NCI-H345 (cell line): ENCODE measurements around the gene CHRNA1.
A peak's percentile ranks its signal among the peaks of the same experiment; 100 is the strongest.

ENCODE experiments used
- DNase-seq: peaks from one replicate; lab custom pipeline; 2025; lab: John Stamatoyannopoulos, UW

The CHRNA1 gene

DNA sequence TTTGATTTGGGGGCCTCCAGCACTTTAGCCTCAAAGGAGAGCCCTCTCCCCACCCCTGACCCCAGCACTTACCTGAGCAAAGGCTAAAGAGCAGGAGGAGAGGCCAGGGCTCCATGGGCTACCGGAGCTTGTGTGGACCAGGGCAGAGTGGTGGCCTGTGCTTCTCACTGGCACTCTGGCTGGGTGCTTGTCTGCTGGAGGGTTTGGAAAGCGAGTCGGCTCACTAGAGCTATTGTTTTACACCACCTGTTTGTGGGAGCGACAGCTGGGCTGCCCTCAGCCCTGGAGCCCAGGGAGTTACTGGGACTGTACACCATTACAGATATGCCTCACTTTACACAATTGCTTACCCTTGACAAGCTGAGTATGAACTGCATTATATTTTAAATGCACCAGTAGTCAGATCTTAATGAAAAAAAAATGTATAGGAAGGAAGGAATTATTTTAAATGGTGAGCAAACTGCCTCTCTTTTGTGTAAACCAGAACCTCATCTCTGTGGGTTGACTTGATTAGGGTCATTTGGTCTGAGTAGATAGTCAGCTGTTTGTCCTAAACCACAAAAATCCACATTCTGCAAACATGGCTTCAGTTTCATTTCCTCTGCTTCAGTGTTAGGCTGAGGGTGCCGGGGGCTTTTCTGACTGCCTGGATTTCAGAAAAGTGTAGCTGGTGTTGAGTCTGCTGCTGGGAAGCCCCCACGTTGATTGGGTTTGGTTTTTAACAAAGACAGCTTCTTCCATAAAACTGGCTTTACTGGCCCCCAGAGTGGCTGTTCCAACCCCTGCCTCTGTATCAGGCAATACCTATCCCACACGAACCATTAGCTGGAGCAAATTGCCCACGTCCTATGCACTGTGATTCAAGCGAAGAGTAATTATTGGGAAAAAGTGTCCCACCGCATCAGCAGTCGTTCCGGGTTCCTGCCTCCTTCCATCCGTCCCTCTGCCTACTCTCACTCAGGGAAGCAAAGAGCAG is at the start of gene CHRNA1:
Gene CHRNA1, minus strand, starts transcription at position 193 of the 976 bp plus-strand sequence. Its CDS starts 78 bp downstream, at position 115.
- DNase-seq = peak; percentile 78

DNA sequence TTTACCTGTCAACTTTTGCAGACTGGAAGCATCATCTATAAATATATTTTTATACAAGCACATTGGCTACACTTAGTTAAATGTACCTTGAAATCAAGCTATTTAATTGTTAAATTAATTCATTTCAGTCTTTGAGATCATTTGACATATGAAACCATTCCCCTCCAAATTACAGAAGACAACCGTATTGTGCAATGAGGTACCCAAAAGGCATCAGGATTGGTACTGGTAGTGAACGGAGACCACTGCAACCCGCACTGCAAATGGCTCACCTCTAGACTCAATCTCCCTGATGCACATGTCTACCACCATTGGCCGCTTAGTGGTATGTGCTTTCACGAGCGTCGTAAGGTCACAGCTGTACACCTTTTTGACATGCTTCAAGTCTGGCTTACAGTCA is 47.8 kb upstream of the CHRNA1 start:
- no peak for DNase-seq

DNA sequence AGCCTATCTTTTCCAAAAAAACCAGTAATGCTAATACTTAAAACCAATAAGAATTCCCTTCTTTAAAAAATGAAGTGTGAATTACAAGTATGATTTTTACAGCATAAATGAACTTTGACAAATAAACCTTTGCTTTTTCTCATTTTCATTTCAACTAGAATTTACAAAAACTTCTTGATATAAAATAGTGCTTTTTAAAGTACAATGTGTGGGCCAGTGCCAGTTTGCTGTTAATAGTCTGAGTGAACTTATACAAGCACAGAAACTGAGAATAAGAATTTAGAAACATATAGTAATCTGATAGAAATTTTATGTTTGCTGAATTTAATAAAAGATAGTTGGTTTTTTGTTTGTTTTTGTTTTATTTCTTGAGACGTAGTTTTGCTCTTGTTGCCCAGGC is 43.7 kb upstream of the CHRNA1 start:
- no peak for DNase-seq

DNA sequence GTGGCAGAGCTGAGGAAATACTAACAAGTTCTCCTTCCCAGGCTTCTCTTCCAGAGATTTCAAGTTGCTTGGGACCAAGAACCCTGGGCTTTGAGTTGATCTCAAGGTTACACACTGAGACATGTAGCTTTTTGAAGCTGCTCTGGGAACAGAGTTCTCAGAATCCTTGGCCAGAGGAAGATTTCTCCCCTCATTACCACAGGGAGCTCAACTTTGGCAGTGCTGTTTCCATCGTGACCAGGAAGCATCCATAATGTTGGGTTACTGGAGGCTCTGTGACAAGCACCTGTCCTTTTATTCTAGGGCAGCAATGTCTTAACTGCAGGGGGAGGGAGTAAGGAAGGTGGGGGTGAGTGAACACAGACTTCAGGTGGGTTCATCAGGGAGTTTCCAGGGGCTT is 41.5 kb upstream of the CHRNA1 start:
- no peak for DNase-seq

DNA sequence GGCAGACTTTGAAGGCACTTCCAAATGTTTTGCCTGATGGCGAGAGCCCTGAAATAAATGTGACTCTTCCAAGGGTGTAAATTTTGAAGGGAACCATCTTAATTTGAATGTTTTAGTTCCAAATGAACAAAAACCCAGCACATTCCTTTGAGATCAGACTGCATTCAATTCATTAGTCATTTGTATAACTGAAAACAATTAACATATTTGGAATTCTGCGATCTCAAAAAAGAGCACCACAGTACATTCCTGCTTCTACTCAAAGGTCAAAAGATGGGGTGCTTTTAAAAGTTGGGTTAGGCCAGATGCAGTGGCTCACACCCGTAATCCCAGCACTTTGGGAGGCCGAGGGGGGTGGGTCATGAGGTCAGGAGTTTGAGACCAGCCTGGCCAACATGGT is 38.2 kb upstream of the CHRNA1 start:
- no peak for DNase-seq

DNA sequence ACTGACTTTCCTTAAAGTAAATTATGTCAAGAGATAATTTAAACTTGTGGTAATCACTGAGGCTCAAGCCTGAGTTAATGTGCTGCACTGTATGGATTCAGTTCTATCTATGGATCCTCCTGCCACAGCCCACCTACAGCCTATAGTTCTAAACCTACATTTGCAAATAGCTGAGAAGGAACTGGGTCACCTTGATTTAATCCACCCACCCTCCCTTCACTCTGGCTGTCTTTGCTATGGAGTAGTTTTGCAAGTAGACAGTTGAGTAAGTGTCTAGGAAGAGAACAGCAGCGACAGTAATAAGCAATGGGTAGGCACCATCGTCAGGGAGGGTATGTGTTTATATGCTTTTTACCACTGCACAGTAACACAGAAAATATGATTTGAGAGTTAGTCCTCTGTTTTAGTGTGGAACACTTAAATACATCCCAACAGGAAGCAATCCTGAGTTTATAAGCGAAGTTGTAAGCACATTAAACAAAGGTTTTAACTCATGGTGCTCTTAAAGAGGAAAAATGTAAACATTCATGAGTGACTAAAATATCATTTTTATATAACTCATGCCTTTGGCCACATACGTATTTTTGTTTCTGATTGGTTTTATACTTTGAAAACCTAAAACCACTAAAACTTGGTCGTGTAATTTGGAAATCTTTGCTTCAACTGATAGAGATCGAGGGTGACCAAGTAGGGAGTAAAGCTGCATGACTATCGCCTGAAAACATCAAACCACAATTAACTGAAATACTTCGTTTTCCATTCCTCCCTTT is 36.3 kb upstream of the CHRNA1 start:
- no peak for DNase-seq

DNA sequence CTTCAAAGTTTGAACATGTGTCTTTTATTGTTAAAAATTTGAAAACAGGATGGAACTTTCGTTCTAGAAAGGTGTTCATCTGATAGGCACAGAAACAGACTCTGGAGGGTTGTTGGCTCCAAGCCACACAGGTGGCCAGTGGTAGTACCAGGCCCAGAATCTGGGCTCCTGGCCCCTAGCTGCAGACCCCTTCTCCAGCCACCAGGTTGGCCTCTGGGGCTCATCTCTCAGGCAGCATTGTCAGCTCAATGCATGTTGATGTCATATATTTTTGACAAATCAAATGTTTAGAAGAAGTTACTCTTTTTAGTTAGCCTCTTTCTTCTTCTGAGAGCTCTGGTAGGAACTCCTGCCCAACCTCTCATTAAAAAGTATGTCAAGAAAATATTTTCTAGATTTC is 34.5 kb upstream of the CHRNA1 start:
- no peak for DNase-seq

DNA sequence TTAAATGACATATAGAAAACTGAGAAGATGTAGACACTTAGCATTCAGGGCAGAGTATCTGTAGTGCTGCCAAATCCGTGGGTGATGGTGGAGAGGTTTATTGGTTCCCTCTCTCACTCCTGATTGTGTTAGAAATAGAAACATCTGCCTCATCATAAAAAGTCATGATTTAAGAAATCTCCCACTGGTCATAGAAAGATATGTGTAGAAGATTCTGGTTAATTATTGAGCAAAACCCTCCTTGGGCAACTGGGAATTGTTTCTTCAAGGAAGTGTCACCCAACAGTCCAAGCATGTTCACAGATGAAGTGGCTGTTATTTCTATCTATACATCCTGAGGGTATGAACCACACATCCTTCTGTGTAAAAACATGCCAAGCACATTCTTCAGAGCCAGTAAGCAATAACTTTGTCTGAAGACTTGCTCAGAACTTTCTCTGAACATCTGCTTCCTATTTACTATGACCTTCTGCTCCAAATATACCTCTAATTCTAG is 33.6 kb upstream of the CHRNA1 start:
- DNase-seq = no peak

DNA sequence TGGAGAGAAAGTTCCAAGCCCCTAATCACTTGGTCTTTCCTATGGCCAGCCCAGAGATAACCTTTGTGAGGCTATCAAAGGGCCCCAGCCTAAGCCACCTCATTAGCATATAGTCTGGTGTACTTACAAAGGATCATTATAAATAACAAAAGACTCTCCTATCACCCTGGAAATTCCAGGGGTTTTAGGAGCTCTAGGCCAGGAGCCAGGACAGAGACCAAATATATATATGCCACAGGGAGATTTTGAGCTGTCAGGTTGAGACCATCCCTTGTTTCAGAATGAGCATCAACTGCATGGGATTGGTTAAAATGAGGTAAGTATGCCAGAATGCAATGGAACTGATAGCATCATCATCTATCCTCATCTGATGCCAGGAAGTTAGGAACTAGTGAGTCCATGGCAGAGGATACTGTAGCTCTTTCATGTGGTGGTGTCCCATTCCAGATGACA is 32.1 kb upstream of the CHRNA1 start:
- DNase-seq = no peak

DNA sequence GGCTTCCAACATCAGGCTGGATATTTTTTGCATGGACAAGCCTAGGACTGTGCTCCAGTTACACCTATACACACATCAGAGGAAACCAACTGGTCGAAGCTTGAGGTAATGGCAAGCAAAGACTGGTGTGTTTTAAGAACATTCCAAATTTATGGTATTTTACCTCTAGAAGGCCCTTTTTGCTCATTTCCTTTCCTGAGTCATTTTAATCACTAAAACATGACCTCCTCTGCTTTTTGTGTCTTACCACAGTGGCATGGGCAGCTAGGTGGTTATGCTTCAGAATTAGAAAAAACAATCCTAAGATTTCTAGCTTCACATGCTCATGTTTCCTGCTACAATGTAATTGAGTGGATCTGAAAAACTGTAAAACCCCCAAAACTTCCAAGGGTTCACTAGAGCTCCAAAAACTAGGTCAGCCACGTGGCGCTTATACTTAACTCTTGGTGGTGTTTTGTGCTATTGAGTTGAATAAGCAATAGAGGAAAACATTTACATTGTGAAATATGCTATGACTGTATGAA is 30.6 kb upstream of the CHRNA1 start:
- DNase-seq = no peak

DNA sequence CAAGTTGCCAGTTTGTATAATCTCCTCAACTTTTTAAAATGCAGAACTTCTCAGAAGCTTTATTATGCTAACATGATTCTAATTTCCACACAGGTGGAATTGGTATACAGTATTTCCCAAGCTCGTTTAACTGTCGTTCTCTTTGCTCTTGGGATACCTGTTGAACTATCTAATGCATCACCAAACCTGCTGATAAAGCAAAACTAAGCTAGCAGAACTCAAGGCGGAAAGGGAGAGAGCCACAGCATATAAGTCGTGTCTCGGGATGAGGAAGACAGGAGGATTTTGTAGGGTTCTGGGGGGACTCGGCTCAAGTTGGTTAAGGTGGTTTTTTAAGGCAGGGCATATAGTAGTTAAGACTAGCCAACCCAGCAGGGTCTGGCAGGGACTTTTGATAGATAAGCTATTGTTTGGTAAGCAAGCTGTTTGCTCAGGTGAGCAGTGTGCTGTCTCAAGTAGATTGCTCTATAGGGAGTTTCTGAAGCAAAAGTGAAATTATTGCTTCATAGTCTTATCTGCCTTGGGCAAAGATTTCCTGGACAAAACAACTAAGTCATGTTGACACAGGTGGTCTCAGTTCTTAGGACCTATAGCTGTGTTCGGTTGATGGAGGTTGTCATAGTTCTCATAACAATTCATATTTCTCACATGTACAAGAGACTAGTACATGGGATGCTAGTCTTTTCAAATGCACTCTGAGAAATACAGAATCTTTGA is 28.2 kb upstream of the CHRNA1 start:
- DNase-seq = no peak

DNA sequence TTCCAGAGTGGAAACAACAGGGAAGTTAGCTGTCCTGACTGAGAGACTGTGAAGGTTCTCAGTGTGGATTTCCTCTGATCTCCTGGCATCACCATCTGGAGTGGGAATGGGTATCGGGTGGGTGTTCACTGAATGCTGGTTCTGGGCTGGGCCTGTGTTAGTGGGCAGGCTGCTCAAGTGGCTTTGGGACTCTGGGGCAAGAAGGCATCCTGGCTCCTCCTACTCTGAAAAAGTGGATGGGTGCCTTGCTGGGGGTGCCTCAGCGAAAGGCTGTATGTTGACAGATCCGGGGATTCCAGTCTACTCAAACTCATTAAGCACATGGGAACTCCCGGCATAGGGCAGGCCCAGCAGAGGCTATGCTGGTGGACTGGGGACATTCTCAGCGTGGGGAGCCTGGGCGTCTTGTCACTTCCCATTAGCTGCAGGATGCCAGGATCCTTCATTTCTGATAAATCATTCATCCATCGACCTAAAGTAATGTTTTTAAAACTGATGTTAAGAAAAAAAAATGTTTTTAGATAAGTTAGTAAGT is 27.5 kb upstream of the CHRNA1 start:
- DNase-seq = no peak

DNA sequence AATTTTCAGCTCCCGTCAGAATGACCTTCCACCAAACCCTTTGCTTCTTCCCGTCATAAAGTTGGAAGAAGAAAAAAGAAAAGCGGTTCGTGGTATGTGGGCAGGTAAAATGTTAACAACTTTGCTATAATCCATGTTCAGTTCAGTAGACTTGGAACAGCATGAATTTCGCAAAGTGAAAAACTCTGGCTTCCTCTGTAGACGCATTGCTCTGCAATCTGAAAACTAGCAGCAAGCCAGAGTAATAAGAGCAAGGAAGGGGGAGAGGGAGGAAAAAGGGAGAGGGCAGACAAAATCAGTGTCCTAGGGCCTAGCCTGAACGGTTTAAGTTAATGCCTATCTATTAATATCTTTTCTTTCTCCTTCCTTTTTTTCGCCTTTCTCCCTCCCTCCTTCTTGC is 26.7 kb upstream of the CHRNA1 start:
- DNase-seq = no peak

DNA sequence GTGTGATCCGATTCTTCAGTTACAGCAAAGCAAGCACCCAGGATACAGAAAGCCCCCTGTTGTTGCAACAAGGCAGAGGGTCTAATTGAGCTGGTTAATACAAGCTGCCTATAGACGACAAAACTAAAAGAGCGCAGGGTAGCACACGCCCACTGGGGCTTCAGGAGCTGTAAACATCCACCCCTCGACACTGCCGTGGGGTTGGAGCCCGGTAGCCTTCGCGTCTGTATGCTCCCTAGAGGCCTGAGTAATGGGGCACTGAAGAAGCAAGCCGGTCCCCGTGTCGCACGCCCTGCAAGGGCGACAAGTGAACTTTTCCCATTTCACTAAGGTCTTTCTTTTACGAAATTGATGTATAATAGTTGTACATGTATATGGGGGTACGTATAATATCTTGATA is 24.7 kb upstream of the CHRNA1 start:
- DNase-seq = no peak

DNA sequence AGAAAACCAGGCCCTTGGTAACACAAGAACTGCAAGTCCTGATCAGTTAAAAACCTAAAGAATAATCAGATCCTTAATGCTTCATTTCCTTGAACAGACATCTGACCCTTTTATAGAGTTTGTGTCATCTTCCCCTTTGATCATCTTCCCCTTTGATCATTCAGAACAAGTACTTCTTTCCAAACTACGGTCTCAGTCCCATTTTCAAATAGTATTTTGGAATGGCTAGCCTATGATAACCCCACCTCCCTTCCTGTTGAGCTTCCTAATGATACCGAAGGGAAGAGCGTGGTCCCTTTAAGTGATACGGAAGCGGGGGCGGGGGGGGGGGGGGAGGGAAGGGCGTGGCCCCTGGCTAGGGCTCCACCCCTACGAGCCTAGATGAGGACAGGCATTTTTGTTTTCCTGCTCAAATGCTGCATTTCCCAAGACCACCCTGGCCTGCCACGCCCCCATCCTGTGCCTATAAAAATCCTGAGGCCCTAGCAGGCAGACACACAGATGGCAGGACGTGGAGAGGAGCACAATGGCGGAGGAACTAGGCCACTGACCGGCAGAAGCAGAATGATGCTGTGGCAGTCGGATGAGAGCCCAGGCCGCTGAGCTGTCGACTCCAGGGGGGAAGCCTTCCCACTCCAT is 24.1 kb upstream of the CHRNA1 start:
- DNase-seq = no peak

DNA sequence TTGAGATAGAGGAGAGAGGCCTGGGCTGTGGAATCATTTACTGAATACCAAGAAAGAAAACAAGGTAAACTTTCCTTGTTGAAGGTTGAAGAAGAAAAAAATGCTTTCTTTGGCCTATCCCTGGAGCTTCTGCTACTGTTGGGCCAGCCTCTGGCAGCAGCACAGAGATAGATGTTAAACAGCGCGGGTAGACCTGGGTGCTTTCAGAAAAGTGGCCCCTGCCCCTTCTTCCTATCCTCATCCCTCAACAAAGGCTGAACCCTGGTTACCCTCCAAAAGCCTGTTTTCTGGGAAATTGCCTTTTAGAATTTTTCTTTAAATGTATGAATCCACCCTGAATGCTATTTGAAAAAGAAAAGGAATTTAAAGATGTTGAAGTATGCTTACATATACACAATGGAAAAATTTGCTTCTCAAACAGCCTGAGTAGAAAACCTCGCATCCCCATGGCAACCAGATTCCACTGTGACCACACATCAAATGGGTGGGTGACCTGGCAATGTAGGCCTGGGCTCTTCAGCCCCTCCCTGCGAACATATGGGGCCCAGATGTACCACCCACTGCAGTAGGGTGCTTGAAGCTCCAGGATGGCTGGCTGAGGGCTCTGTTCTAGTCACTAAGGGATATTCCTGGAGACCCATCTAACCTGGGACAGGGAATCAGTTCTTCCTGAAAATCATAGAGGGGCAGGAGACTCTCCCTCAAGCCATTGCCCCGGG is 23.4 kb upstream of the CHRNA1 start:
- DNase-seq = no peak

DNA sequence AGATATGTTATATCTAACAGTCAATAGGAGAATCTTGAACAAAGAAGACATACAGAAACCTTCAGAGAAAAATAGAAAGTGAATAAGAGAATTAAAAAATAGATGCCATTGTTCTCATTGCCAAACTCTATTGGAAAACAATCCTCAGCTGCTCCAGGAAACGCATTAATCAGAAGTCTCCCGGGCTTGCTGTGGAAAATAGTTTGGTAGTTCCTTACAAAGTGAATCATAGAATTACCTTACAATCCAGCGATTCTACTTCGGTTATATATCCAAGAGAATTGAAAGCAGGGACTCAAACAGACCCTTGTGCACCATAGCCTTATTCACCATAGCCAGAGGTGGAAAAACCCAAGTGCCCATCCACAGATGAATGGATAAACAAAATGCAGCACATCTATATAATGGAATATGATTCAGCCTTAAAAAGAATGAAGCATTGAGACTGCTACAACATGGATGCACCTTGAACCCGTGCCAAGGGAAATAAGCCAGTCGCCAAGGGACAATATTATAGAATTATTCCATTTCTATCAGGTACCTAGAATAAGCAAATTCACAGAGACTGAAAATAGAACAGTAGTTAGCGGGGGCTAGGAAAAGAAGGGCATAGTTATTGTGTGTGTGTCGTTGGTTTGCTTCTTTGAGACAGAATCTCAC is 21.9 kb upstream of the CHRNA1 start:
- no peak for DNase-seq

DNA sequence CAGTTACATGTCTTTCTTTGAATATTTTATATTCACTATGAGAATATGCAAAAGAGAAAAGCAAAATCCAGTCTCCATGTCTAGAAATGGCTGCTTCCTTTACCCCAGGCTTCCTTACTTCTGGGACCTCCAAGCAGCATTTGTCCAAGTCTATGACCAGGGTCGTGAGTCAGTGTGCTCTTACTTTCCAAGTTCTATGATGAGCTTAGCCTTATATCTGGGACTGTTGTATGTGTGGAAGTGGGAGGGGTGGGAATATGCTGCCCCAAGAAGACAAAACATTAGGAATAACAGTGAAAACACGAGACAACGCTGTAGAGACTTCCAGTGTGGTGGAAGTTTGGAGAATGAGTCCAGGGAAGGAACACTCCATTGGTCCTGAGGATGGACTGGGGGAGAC is 21.2 kb upstream of the CHRNA1 start:
- no peak for DNase-seq

DNA sequence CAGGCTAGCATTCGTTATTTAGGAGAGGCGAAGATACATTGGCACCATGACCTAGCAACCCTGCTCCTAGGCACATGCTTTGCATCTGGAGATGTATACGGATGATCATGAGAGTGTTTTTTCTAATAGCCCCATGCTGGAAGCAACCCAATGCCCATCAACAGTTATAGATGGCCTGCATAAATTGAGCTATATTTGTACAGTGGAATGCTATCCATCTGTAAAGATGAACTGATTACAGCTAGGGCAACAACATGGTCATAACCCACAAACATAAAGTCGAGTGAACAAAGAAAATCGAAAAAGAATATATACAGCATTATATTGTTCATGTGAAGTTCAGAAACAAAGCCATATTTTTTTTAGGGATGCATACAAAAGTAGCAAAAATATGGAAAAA is 20.6 kb upstream of the CHRNA1 start:
- DNase-seq = no peak

DNA sequence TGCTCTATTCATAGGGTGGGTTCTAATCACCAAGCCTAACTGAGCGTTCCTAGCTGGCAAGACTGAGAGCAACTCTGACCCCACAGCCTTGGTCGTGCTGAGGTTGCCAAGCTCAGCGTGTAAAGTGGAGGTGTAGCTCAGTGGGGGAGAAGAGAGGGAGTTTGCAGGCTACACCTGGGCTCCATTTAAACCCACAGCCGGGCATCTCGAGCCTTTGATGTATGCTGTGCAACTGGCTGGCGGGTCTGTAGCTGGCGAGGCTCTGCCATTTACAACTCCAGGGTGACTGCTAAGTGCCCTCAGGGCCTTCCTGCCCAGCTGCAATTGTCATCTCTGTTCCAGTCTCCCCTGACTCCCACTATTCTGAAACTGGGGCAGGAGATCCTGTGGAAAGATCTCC is 20.0 kb upstream of the CHRNA1 start:
- DNase-seq = no peak
